ENCODE results near the gene CSNK1E.

Gene CSNK1E

DNA sequence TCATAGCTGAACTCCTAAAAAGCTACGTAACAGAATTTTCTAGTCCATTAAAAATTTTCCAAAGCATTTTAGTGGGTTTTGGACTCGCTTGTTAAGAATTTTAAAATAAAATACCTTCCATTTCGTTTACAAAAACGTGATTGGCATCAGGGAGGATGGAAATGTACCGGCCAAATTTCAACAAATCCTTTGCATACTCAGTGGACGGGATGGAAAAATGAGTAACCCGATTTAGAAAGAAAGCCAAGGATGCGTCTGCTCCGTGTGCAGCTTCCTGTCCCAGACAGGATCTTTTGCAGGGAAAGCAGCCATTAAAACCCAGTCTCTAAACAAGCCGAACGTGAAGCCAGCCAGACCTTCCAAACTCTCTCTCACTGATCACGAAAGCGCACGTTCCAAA is 60.1 kb downstream of the CSNK1E start:
- no peak overlapping the region for H3K4ac ChIP-seq (ENCODE audit: low read depth, low read length)
- WGBS (ENCODE audit: extremely low coverage, insufficient coverage, insufficient read length), result no CpG with 5 or more reads among the region's 14 CpGs

DNA sequence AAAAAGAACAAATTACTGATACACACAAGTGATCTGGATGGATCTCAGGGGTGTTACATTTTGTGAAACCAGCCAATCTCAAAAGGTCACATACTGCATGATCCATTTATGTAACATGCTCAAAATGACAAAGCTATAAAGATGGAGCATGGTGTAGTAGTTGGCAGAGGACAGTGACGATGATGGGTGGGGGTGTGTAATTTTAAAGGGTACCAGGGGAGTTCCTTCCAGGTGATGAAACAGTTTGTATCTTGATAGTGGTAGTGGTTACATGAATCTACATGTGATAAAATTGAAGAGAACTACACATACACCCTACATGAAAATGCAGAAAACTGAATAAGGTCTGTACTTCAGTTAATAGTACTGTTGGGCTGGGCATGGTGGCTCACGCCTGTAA is 61.5 kb downstream of the CSNK1E start:
- Histone ChIP-seq H4K12ac (ENCODE audit: low read depth, low read length) (no peak overlapping the region), H3K27me3 (ENCODE audit: insufficient read depth, low read length) (no peaks in the 10 kb centered on the region), H3K18ac (ENCODE audit: low read length) (no peak overlapping the region), H3K36me3 (ENCODE audit: control insufficient read depth in 1 of 2, insufficient read depth in 2 of 2, low read length in 2 of 2) (peaks cover 2 to 6% of the 10 kb centered on the region in 2 experiments), H2BK120ac (ENCODE audit: insufficient read depth, low read length, poor library complexity) (no peak overlapping the region), H4K91ac (ENCODE audit: low read depth, low read length) (no peak overlapping the region), H3K14ac (ENCODE audit: low read length) (no peak overlapping the region), H3K79me1 (ENCODE audit: low read length) (no peaks in the 10 kb centered on the region), H3K9ac (ENCODE audit: low read length) (no peak overlapping the region), H2BK12ac (ENCODE audit: low read length) (no peak overlapping the region), H3K4me3 (ENCODE audit: low read depth, low read length) (no peak overlapping the region), H3K27ac (ENCODE audit: low read depth, low read length) (no peak overlapping the region), H3K4me2 (ENCODE audit: low read length) (no peak overlapping the region), H3K23ac (ENCODE audit: low read length) (no peak overlapping the region), H3K4me1 (ENCODE audit: control insufficient read depth in 1 of 2, insufficient read depth in 2 of 2, low read length in 2 of 2) (peaks cover 0 to 4% of the 10 kb centered on the region in 2 experiments), H3K9me3 (ENCODE audit: insufficient read depth, low read depth, low read length) (no peaks in the 10 kb centered on the region), H2AK5ac (ENCODE audit: low read length) (no peak overlapping the region), H3K4ac (ENCODE audit: low read depth, low read length) (no peak overlapping the region), H2AFZ (ENCODE audit: insufficient read depth, low read length, poor library complexity) (no peak overlapping the region), H2BK5ac (ENCODE audit: low read depth, low read length, poor library complexity) (no peak overlapping the region), H4K8ac (ENCODE audit: low read depth, low read length) (no peak overlapping the region), H3K79me2 (ENCODE audit: control insufficient read depth, insufficient read depth, low read length, poor library complexity) (no peaks in the 10 kb centered on the region)
- WGBS (ENCODE audit: extremely low coverage, insufficient coverage, insufficient read length), result no CpG with 5 or more reads among the region's 2 CpGs
- DNase-seq, result no peak

More for the DNA sequence above, 60.1 kb downstream of the CSNK1E start:
- Histone ChIP-seq H4K91ac (ENCODE audit: low read depth, low read length) (no peak overlapping the region), H3K27ac (ENCODE audit: low read depth, low read length) (no peak overlapping the region), H3K18ac (ENCODE audit: low read length) (no peak overlapping the region), H2AFZ (ENCODE audit: insufficient read depth, low read length, poor library complexity) (no peak overlapping the region), H3K23ac (ENCODE audit: low read length) (no peak overlapping the region), H3K4me3 (ENCODE audit: low read depth, low read length) (no peak overlapping the region), H3K14ac (ENCODE audit: low read length) (no peak overlapping the region), H2AK5ac (ENCODE audit: low read length) (no peak overlapping the region), H3K9ac (ENCODE audit: low read length) (no peak overlapping the region), H2BK120ac (ENCODE audit: insufficient read depth, low read length, poor library complexity) (no peak overlapping the region), H3K79me1 (ENCODE audit: low read length) (no peaks in the 10 kb centered on the region), H2BK5ac (ENCODE audit: low read depth, low read length, poor library complexity) (no peak overlapping the region), H3K9me3 (ENCODE audit: insufficient read depth, low read depth, low read length) (no peaks in the 10 kb centered on the region), H3K4me2 (ENCODE audit: low read length) (no peak overlapping the region), H3K27me3 (ENCODE audit: insufficient read depth, low read length) (no peaks in the 10 kb centered on the region), H4K12ac (ENCODE audit: low read depth, low read length) (no peak overlapping the region), H4K8ac (ENCODE audit: low read depth, low read length) (no peak overlapping the region), H2BK12ac (ENCODE audit: low read length) (no peak overlapping the region), H3K4me1 (ENCODE audit: control insufficient read depth in 1 of 2, insufficient read depth in 2 of 2, low read length in 2 of 2) (peaks cover 0 to 8% of the 10 kb centered on the region in 2 experiments), H3K36me3 (ENCODE audit: control insufficient read depth in 1 of 2, insufficient read depth in 2 of 2, low read length in 2 of 2) (no peaks in the 10 kb centered on the region), H3K79me2 (ENCODE audit: control insufficient read depth, insufficient read depth, low read length, poor library complexity) (no peaks in the 10 kb centered on the region)
- peak in 1 of 2 donors; percentile 58 for DNase-seq

DNA sequence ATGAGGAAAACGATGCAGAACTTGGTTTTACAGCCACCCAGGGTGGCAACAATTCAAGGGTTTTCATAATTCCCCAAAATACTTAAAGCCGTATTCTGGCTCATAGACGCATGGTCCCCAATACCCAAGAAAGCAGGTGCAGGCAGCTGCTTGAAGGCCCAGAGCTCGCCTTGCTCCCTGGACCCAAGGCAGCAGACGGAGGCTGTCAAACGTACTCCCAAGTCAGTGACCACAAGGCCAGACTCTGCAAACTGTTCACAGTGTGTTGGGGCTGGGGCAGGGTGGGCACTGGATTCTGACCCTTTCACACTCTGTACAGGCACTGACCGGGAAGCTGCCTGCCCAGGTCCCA is 65.9 kb downstream of the CSNK1E start:
- Histone ChIP-seq H3K27me3 (ENCODE audit: insufficient read depth, low read length) (no peaks in the 10 kb centered on the region), H2BK12ac (ENCODE audit: low read length) (no peak overlapping the region), H3K79me2 (ENCODE audit: control insufficient read depth, insufficient read depth, low read length, poor library complexity) (no peaks in the 10 kb centered on the region), H2AK5ac (ENCODE audit: low read length) (no peak overlapping the region), H4K91ac (ENCODE audit: low read depth, low read length) (no peak overlapping the region), H2AFZ (ENCODE audit: insufficient read depth, low read length, poor library complexity) (no peak overlapping the region), H3K23ac (ENCODE audit: low read length) (no peak overlapping the region), H3K9me3 (ENCODE audit: insufficient read depth, low read depth, low read length) (peaks cover 7% of the 10 kb centered on the region), H3K79me1 (ENCODE audit: low read length) (no peaks in the 10 kb centered on the region), H3K4me2 (ENCODE audit: low read length) (no peak overlapping the region), H3K14ac (ENCODE audit: low read length) (no peak overlapping the region), H4K8ac (ENCODE audit: low read depth, low read length) (no peak overlapping the region), H3K9ac (ENCODE audit: low read length) (no peak overlapping the region), H3K4me1 (ENCODE audit: control insufficient read depth in 1 of 2, insufficient read depth in 2 of 2, low read length in 2 of 2) (no peaks in the 10 kb centered on the region), H3K18ac (ENCODE audit: low read length) (no peak overlapping the region), H2BK5ac (ENCODE audit: low read depth, low read length, poor library complexity) (no peak overlapping the region), H4K12ac (ENCODE audit: low read depth, low read length) (no peak overlapping the region), H3K36me3 (ENCODE audit: control insufficient read depth in 1 of 2, insufficient read depth in 2 of 2, low read length in 2 of 2) (peaks cover 26 to 31% of the 10 kb centered on the region in 2 experiments), H3K4ac (ENCODE audit: low read depth, low read length) (no peak overlapping the region), H3K27ac (ENCODE audit: low read depth, low read length) (no peak overlapping the region), H2BK120ac (ENCODE audit: insufficient read depth, low read length, poor library complexity) (no peak overlapping the region), H3K4me3 (ENCODE audit: low read depth, low read length) (no peak overlapping the region)
- DNase-seq, result no peak
- no CpG with 5 or more reads among the region's 7 CpGs for WGBS (ENCODE audit: extremely low coverage, insufficient coverage, insufficient read length)

DNA sequence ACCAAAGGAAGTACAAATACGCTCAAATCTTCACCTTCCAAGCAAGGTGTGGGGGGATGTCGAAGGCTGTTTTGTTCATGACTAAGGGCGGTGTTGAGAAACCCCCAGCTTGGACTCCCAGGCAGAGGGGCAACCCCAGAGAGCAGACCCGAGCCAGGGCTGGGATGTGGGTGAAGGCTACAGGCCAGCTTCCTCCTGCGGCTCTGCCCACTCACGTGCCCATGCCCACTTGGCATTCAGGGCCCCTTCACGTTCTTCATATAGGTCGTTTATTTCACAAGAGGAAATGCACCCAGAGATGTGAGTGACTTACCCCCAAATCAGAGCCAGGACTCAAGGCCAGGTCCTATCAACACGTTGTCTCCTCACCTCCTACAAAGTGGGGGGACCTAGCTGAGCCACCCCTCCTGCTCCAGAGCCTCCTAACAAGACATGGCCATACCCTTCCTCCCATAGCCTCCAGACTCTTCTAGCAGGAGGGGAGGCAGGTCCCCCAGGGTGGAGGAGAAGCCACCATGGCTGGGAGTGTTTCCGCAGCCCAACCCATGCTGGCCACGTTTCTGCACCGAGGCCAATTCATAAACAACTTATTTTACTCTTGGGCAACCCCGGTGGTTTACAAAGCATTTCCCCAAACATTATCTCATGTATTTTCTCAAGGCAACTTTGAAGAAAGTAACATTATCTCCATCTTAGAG is 66.4 kb downstream of the CSNK1E start:
- no CpG with 5 or more reads among the region's 13 CpGs for WGBS (ENCODE audit: extremely low coverage, insufficient coverage, insufficient read length)
- H4K12ac ChIP-seq (ENCODE audit: low read depth, low read length), result no peak overlapping the region
- H3K4me3 ChIP-seq (ENCODE audit: low read depth, low read length), result no peak overlapping the region
- H3K4me1 ChIP-seq (ENCODE audit: control insufficient read depth in 1 of 2, insufficient read depth in 2 of 2, low read length in 2 of 2), result no peaks in the 10 kb centered on the region
- H2AFZ ChIP-seq (ENCODE audit: insufficient read depth, low read length, poor library complexity), result no peak overlapping the region
- H3K23ac ChIP-seq (ENCODE audit: low read length), result no peak overlapping the region
- no peak overlapping the region for H2BK12ac ChIP-seq (ENCODE audit: low read length)
- H2BK120ac ChIP-seq (ENCODE audit: insufficient read depth, low read length, poor library complexity), result no peak overlapping the region
- H3K27me3 ChIP-seq (ENCODE audit: insufficient read depth, low read length), result no peaks in the 10 kb centered on the region
- H3K79me1 ChIP-seq (ENCODE audit: low read length), result no peaks in the 10 kb centered on the region
- peaks cover 11% of the 10 kb centered on the region for H3K9me3 ChIP-seq (ENCODE audit: insufficient read depth, low read depth, low read length)
- H3K18ac ChIP-seq (ENCODE audit: low read length), result no peak overlapping the region
- no peak overlapping the region for H3K4me2 ChIP-seq (ENCODE audit: low read length)
- peaks cover 31 to 36% of the 10 kb centered on the region in 2 experiments for H3K36me3 ChIP-seq (ENCODE audit: control insufficient read depth in 1 of 2, insufficient read depth in 2 of 2, low read length in 2 of 2)
- no peak overlapping the region for H2AK5ac ChIP-seq (ENCODE audit: low read length)
- H4K8ac ChIP-seq (ENCODE audit: low read depth, low read length), result no peak overlapping the region
- DNase-seq, result no peak
- no peak overlapping the region for H3K4ac ChIP-seq (ENCODE audit: low read depth, low read length)
- H2BK5ac ChIP-seq (ENCODE audit: low read depth, low read length, poor library complexity), result no peak overlapping the region
- no peak overlapping the region for H4K91ac ChIP-seq (ENCODE audit: low read depth, low read length)
- H3K9ac ChIP-seq (ENCODE audit: low read length), result no peak overlapping the region
- H3K14ac ChIP-seq (ENCODE audit: low read length), result no peak overlapping the region
- H3K79me2 ChIP-seq (ENCODE audit: control insufficient read depth, insufficient read depth, low read length, poor library complexity), result no peaks in the 10 kb centered on the region
- no peak overlapping the region for H3K27ac ChIP-seq (ENCODE audit: low read depth, low read length)
